Natural killer cell (primary cell): Measurements from ENCODE around the gene TMCC1. TPM values are rescaled to one million over a fixed set of nuclear protein-coding genes. Genes with fewer than 3 reads are reported as not detected.
"Not testable (repeated sequence)": the region's sequence is repeated elsewhere in the genome, so short reads cannot be mapped to it uniquely, and the experiment has no call there.

Source experiments
- ATAC-seq, 3 donors: fragments of 150-1000 bp in 2 of 3; fragments of 200-7000 bp in 1 of 3; cut with Tn5 transposase; 1 replicate in 1 of 3; 2 replicates in 2 of 3; pipeline ENCODE4 v1.10.0; 2021; ENCODE audit warnings: mild to moderate bottlenecking in 2 of 3, moderate library complexity in 2 of 3
- DNase-seq, 2 donors: peaks; one replicate each; pipeline versions ENCODE4 v3.0.0 to v3.0.0-alpha.2; 2013 to 2021; ENCODE audit warnings: mixed read lengths in 1 of 2
- H3K27ac ChIP-seq: one replicate; pipeline ENCODE4 v1.5.1; 2013; ENCODE audit warnings: mild to moderate bottlenecking, low read length
- H3K27me3 ChIP-seq: one replicate; pipeline ENCODE4 v1.6.1; 2013; ENCODE audit warnings: low read length; ENCODE audit not compliant: control insufficient read depth, insufficient read depth
- H3K36me3 ChIP-seq: one replicate; pipeline ENCODE4 v1.6.1; 2013; ENCODE audit warnings: low read length; ENCODE audit not compliant: control insufficient read depth, insufficient read depth
- H3K4me1 ChIP-seq: one replicate; pipeline ENCODE4 v1.6.1; 2013; ENCODE audit warnings: low read length; ENCODE audit not compliant: control insufficient read depth, insufficient read depth
- H3K4me3 ChIP-seq: one replicate; pipeline ENCODE4 v1.5.1; 2013; ENCODE audit warnings: low read length
- H3K9me3 ChIP-seq: one replicate; pipeline ENCODE4 v1.6.1; 2013; ENCODE audit warnings: low read length; ENCODE audit not compliant: control insufficient read depth, insufficient read depth
- H3K27ac Mint-ChIP-seq, 2 donors: one replicate each; pipeline ENCODE4 v1.8.0; 2022; ENCODE audit warnings: mild to moderate bottlenecking in 2 of 2, mixed read lengths in 2 of 2, moderate library complexity in 1 of 2
- H3K27me3 Mint-ChIP-seq, 2 donors: one replicate each; pipeline ENCODE4 v1.8.0; 2022; ENCODE audit warnings: low read depth in 2 of 2, mixed read lengths in 2 of 2
- H3K36me3 Mint-ChIP-seq: one replicate; pipeline ENCODE4 v1.8.0; 2022; ENCODE audit warnings: mixed read lengths
- H3K4me1 Mint-ChIP-seq, 2 donors: one replicate each; pipeline ENCODE4 v1.8.0; 2022; ENCODE audit warnings: mixed read lengths in 2 of 2
- H3K4me3 Mint-ChIP-seq: one replicate; pipeline ENCODE4 v1.8.0; 2022; ENCODE audit warnings: mild to moderate bottlenecking, moderate library complexity, mixed read lengths
- H3K9me3 Mint-ChIP-seq, 2 donors: one replicate each; pipeline ENCODE4 v1.8.0; 2022; ENCODE audit warnings: mixed read lengths in 2 of 2
- CTCF ChIP-seq: fragments of 200-600 bp; IDR thresholded peaks from one replicate; pipeline ENCODE4 v1.8.0; 2022; ENCODE audit warnings: antibody characterized with exemption
- WGBS: methylation state at CpG from one replicate; pipeline ENCODE4 v1.1.7; 2013; ENCODE audit warnings: missing lambda C conversion rate; ENCODE audit not compliant: insufficient coverage; 5-methylcytosine and 5-hydroxymethylcytosine counted together
- intact Hi-C: fragments of 100-400 bp; cut with micrococcal nuclease; formaldehyde crosslinking; loops from one replicate; pipeline ENCODE4 v1.14.2; 2022
- total RNA-seq, 4 donors: library from RNA; stranded (reverse); fragments of 120-200 nt in 1 of 4; gene quantifications; one replicate each; pipeline versions ENCODE4 v1.2.3 to v1.2.4, GENCODE V29; 2013 to 2022

TMCC1 gene
- total RNA-seq, 3 donors from 2014 or later (not counting 1 experiment from before 2014, with no cell fraction given): 26.4 to 36.7 (median 31.7) TPM

GRCh38 chr3:129917423-129918007 lies 24.0 kb upstream of the TMCC1 start:
- no peaks in the 10 kb centered on the region for H3K27me3 ChIP-seq
- Mint-ChIP-seq H3K27ac (no peak overlapping the region), H3K4me1 (no peaks in the 10 kb centered on the region), H3K27me3 (peaks cover 6 to 17% of the 10 kb centered on the region in 2 donors), H3K36me3 (peaks cover 7% of the 10 kb centered on the region), H3K4me3 (no peak overlapping the region), H3K9me3 (peaks cover 8 to 15% of the 10 kb centered on the region in 2 donors)
- H3K27ac ChIP-seq: no peak overlapping the region
- ATAC-seq: no peak
- peaks cover 35% of the 10 kb centered on the region for H3K9me3 ChIP-seq
- no peak for DNase-seq
- H3K36me3 ChIP-seq: no peaks in the 10 kb centered on the region
- H3K4me1 ChIP-seq: no peaks in the 10 kb centered on the region
- intact Hi-C loops: no loop called here
- no peak overlapping the region for H3K4me3 ChIP-seq
- TF ChIP-seq CTCF: no peak
- WGBS: 78% methylated on average over 6 of the region's 6 CpGs

GRCh38 chr3:129913618-129914017 lies 20.1 kb upstream of the TMCC1 start:
- peaks cover 30% of the 10 kb centered on the region for H3K9me3 ChIP-seq
- Mint-ChIP-seq H3K36me3 (peaks cover 7% of the 10 kb centered on the region), H3K4me3 (no peak overlapping the region), H3K27me3 (peaks cover 3 to 7% of the 10 kb centered on the region in 2 donors), H3K4me1 (no peaks in the 10 kb centered on the region), H3K27ac (no peak overlapping the region), H3K9me3 (peaks cover 8 to 13% of the 10 kb centered on the region in 2 donors)
- DNase-seq (no peak), ATAC-seq (no peak)
- no peak for TF ChIP-seq CTCF
- no peak overlapping the region for H3K4me3 ChIP-seq
- no peak overlapping the region for H3K27ac ChIP-seq
- no peaks in the 10 kb centered on the region for H3K27me3 ChIP-seq
- no peaks in the 10 kb centered on the region for H3K36me3 ChIP-seq
- H3K4me1 ChIP-seq: no peaks in the 10 kb centered on the region
- WGBS: 90% methylated on average over 3 of the region's 3 CpGs
- intact Hi-C loops: no loop called here

- DNase-seq (no peak), ATAC-seq (peak in 1 of 3 donors; percentile 48)
- H3K36me3 ChIP-seq: no peaks in the 10 kb centered on the region
- no peak overlapping the region for H3K4me3 ChIP-seq
- H3K4me1 ChIP-seq: no peaks in the 10 kb centered on the region
- peaks cover 15% of the 10 kb centered on the region for H3K9me3 ChIP-seq
- Mint-ChIP-seq H3K9me3 (peaks cover 9 to 11% of the 10 kb centered on the region in 2 donors), H3K36me3 (peaks cover 9% of the 10 kb centered on the region), H3K4me1 (no peaks in the 10 kb centered on the region), H3K27ac (no peak overlapping the region), H3K27me3 (peaks cover 3 to 7% of the 10 kb centered on the region in 2 donors), H3K4me3 (no peak overlapping the region)
- no peak for TF ChIP-seq CTCF
- no peak overlapping the region for H3K27ac ChIP-seq
- H3K27me3 ChIP-seq: no peaks in the 10 kb centered on the region
- intact Hi-C loops: no loop called here
Observed at GRCh38 chr3:129911261-129911861, 17.9 kb upstream of the TMCC1 start.

GRCh38 chr3:129909235-129909634 lies 15.7 kb upstream of the TMCC1 start:
- H3K4me3 Mint-ChIP-seq, H3K4me1 Mint-ChIP-seq, H3K27ac ChIP-seq, H3K27me3 ChIP-seq, ATAC-seq, H3K4me1 ChIP-seq, H3K27me3 Mint-ChIP-seq, intact Hi-C loops, H3K27ac Mint-ChIP-seq, DNase-seq, H3K4me3 ChIP-seq, H3K36me3 ChIP-seq: not testable (repeated sequence)
- 97% methylated on average over 3 of the region's 4 CpGs for WGBS
- peaks cover 18% of the 10 kb centered on the region for H3K9me3 ChIP-seq
- peaks cover 4 to 13% of the 10 kb centered on the region in 2 donors for H3K9me3 Mint-ChIP-seq
- peaks cover 30% of the 10 kb centered on the region for H3K36me3 Mint-ChIP-seq
